ACHN (cell line): ENCODE measurements around the gene SPG21.
"Not testable (repeated sequence)": the region's sequence is repeated elsewhere in the genome, so short reads cannot be mapped to it uniquely, and the experiment has no call there.

Experiments
- DNase-seq: peaks from one replicate; pipeline ENCODE4 v3.0.0-alpha.2; 2015
- in situ Hi-C: cut with HindIII; loops from 2 replicates; pipeline ENCODE4 v1.10.0; 2017; ENCODE audit warnings: low sequenced_read_pairs, low pct_ligation_motif_present, low pct_unique_long_range_greater_than_20kb

SPG21 gene, protein sequence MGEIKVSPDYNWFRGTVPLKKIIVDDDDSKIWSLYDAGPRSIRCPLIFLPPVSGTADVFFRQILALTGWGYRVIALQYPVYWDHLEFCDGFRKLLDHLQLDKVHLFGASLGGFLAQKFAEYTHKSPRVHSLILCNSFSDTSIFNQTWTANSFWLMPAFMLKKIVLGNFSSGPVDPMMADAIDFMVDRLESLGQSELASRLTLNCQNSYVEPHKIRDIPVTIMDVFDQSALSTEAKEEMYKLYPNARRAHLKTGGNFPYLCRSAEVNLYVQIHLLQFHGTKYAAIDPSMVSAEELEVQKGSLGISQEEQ

DNA sequence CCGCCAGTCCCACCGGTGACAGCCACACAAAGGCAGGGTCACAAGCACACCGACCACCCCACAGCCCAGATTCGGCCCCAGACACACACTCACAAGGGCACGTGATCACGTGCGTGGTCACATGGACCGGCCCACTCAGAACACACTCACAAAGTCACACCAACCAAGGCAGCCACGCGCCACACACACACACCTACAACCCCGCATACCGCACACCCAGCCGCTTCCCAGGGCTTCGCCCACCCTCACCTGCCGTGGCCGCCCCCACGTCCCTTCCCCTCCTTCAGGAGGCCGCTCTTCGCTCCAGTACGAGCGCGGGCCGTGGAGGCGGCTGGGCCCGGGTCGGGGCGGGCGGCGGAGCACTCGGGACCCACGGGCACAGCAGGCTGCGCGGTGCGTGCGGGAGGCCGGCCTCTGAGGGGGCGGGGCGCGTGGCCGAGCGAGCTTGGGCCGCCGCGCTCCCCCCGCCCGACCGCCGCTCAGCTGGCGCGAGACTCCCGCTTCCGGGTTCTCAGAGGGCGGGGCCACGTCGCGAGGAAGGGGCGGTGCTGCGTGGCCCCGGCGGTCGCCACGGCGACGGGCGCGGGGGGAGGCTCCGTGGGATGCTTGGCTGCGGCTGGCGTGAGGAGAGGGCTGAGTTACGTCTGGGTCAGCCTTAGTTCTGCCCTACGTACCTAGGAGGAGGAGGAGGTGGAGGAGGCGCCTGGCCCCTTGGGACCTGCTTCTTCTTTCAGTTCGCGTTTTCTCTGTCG lies at the start of gene SPG21:
Gene SPG21, minus strand, starts transcription at position 499 of the 752 bp plus-strand sequence. CDS start 6,345 bp downstream, outside the sequence.
- DNase-seq: peak; percentile 91
- in situ Hi-C loops: no loop called here

DNA sequence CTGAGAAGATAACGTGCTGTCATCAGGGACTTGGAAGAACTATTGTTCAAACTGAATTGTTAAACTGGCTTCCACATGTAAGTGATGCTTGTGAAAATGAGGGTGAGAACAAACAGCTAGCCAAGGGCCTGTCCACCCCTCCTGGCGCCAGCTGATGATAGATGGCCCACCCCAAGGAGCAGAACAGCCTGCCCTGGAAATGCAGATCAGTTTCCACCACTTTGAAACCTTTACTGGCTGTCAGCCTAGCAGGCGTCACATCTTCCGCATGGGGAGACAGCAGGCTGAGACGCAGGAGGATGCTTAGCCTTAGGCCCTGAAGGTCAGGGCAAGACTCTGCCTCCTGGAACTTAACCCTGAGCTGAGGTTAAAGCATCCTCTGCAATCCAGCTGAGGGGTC lies 49.1 kb upstream of the SPG21 start:
- in situ Hi-C loops: no loop called here
- no peak for DNase-seq

DNA sequence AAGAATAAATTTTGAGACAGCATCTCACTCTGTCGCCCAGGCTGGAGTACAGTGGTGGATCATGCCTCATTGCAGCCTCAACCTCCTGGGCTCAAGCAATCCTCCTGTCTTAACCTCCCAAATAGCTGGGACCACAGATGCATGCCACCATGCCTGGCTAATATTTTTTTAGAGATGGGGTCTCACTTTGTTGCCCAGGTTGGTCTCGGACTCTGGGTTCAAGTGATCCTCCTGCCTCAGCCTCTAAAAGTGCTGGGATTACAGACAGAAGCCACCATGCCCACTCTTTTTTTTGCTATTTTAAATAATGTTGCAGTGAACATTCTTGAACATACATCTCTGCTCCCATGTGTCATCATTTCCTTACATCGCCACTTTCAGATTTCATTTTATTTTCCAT lies 48.7 kb upstream of the SPG21 start:
- in situ Hi-C loops: no loop called here
- DNase-seq: no peak

DNA sequence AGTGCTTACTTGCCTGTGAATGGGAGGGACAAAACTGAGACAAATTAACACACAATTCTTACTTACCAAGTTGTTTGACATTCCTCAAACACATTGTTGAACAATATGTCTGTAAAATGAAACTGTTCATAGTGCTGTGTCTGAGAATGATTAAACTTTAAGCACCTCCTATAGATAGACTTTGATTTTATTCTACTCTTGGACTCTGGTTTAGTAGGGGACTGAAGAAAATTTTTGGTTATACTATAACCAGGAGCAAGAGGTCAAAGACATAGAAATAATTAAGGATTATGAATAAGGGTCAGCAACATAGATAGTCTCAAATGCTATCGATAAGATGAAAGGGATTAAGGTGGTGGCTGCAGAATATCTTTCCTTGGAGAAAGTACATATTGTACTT lies 47.6 kb upstream of the SPG21 start:
- in situ Hi-C loops: no loop called here
- no peak for DNase-seq

DNA sequence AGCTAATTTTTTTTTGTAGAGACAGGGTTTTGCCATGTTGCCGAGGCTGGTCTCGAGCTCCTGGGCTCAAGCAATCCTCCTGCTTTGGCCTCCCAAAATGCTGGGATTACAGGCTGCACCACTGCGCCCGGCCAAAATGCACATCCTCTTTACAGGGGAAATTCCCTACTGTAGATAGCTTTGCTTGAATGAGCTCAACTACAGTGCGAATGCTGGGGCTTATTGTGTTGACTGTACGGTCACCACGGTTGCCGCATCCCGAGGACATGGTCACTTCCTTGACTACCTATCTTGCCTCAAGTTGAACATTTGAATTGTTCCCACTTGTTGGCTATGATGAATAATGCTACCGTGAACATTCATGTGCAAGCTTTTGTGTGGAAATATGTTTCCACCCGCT lies 45.0 kb upstream of the SPG21 start:
- DNase-seq: no peak
- in situ Hi-C loops: no loop called here

DNA sequence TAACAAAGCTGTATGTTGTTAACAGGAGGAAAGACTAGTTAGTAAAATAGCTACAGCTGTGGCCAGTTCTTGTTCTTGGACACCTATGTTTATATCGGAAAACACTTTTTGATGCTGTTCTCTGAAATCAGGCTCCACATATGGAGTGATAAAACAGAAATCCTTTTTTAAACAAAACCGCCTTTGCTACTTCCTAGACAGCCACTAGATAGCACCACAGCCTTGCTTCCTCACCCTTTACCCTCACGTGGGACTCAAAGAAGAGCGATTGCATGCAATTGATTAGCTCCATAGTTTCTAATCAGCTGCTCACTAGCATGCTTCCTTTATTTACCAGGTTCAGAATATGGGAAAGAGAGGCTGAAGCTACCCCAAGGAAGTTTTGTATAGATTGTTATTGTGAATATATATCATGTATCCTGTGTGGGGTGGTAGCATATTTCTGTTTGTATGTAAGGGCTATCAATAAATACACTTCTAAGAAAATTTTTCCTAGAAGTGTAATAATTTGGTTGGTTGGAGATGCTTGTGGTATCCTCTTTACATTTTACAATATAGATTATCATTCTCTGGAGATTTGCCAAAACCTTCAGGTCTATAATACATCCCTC lies 44.0 kb upstream of the SPG21 start:
- in situ Hi-C loops: no loop called here
- peak; percentile 58 for DNase-seq

DNA sequence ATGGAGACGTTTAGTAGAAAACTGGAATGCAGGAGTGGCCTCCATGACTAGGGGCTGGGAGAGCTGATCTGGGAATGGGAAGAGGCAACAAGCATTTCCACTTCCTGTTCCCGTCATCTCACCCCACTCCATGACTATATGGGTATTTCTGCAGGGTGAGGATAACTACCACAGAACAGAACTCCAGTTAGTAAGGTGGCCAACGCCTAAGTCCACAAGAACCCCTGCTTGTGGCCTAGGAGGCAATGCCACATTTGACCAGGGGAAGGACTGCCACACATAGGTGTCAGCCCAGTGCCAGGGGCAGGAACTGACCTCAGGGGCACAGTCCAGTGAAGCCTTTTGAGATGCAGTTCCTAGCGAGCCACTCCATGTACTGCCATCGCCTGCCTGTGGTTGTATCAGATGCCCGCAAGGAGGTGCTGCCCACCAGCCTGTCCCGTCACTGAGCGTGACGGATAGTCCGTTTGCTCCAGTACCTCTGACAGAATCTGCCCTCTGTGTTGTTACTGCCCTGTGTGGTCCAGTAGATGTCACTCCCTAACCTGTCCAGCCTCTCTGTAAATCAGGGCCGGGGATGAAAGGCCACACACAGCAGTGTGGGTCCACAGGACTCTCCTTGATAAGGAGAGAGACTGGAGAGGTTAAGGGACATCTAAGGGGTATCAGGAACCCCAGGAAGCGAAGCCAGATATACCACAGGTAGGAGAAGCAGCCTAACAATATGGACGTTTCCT lies 43.3 kb upstream of the SPG21 start:
- in situ Hi-C loops: no loop called here
- peak; percentile 86 for DNase-seq

DNA sequence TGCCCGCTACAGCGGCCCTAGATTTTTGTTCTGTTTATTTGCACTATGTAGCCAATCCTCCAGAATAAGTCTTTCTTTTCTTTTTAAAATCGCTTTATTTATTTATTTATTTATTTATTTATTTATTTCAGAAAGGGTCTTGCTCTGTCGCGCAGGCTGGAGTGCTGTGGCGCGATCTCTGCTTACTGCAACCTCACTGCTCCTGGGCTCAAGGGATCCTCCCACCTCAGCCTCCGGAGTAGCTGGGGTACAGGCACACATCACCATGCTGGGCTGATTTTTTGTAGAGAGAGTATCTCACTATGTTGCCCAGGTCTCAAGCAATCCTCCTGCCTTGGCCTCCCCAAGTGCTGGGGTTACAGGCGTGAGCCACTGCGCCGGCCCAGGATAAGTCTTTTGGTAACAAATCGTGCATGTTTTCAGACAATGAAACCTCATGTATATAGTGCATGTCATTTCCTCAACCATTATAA lies 40.1 kb upstream of the SPG21 start:
- DNase-seq: no peak
- in situ Hi-C loops: no loop called here

DNA sequence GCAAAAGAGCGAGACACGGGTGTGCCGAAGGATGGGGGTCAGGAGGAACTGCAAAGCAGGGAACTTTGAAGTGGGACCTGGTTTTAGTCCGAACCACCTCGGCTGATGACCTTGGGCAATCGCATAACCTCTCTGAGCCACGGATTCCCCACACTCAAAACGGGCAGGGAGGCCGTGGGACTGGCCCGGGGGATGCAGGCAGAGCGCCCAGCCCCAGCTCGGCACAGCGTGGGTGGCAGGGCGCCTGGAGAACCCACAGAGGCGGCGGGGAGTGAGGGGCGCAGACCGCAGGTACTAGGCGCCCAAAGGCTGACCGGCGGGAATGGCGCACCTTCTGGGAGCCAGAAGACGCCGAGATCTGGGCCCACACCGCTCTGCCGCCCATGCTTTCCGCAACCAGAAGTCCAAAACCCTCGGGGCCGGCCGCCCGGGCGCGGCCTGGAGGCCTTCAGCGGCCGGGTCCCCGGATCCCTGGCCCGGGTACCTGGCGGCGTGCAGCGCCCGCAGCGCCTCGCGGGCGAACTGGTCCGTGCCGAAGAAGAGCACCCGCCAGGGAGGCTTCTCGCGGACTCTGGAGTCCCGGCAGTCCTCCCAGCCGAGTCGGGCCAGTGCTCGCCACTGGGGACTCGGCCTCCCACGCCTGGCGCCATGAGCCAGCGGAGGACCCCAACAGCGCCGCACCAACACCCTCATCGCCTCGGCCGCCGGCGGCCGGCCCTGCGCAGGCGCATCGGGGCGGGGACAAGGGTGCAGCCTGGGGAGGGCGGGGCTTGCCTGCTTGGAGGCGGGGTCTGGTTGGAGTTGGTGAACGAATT lies 39.4 kb upstream of the SPG21 start, which contains the start of gene MTFMT:
Gene MTFMT, minus strand, starts transcription at position 719 of the 815 bp plus-strand sequence. Its CDS starts 26 bp downstream, at position 693.
- in situ Hi-C loops: no loop called here
- DNase-seq: peak; percentile 77

DNA sequence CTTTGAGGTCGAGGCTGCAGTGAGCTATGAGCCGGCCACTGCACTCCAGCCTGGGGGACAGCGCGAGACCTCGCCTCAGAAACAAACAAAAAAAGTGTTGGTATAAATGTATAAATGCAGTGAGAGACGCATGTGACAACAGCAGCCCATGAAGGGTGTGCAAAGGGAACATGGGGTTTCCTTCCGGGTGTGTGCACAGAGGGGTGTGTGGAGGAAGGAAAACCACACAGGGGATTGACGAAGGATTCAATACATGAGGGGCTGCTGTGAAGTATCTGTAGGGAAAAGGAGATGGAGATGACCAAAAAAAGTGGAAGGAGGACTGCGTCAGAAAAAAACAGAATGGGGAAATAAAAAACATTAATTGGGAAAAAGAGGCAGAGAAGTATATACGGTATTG lies 38.6 kb upstream of the SPG21 start:
- no peak for DNase-seq
- in situ Hi-C loops: no loop called here

DNA sequence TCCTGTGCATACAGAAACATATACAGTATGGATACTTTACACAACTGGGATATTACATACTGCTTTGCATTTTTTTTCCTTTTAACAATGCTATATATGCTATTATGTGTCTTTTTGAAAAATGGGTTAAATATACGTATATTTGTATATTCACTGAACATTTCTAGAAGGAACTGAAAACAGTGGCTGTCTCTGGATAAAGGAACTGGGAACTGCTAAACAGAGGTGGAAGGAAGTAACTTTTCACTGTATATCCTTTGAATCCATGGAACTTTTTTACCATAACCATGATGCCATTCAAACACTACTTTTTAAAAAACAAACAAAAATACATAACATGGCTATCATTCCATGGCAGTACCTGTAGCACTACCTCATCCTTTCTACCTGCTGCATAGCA lies 37.9 kb upstream of the SPG21 start:
- DNase-seq: no peak
- in situ Hi-C loops: no loop called here

DNA sequence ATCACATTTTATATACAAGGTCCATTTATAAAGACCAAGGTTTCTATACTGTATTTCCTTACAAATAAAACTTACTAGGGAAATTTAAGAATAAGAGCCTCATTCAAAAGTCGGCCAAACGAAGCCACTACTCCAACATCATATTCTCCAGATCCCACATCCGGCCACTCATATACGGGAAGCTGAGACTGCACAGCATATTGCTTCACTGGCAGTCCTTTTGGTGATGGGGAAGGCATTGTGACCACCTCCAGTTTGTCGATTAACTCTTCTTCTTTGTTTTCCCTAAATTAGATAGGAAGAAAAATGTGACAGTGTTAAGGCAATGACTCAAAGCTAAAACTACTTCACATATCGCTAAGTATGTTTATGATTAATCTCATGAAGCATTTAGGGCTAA lies 37.0 kb upstream of the SPG21 start:
- in situ Hi-C loops: no loop called here
- DNase-seq: peak; percentile 35

DNA sequence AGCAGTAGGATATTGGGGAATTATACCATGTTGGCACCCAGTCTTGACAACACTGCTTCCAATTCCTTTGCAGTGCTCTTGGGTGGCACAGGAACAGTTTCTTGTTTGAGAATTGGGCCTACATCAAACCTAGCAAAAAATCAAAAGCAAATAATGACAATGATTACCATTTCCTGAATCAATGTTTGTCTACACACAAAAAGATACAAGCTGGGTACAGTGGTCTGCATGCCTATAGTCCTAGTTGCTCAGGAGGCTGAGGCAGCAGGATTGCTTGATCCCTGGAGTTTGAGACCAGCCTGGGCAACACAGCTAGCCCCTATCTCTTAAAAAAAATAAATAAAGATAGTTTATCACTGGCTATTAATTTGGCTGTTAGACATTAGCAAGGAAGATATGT lies 31.8 kb upstream of the SPG21 start:
- in situ Hi-C loops: no loop called here
- no peak for DNase-seq

DNA sequence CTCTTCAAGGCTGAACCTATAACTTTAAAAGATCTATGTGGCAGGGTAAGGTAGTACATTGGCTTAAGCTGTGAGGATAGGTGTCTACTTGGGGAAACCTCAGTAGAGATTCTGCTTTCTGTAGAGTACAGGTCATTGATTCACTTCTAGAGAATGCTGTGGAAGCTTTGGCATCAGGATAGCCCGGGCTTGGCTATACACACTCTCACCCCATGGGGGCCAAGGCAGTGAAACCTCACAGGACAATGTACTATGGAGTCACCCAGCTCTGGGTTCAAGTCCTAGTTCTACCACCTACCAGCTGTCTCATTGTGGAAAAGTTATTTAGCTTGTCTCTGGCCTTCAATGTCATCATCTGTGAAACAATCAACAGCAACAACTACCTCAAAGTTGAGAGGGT lies 30.7 kb upstream of the SPG21 start:
- DNase-seq: no peak
- in situ Hi-C loops: no loop called here

DNA sequence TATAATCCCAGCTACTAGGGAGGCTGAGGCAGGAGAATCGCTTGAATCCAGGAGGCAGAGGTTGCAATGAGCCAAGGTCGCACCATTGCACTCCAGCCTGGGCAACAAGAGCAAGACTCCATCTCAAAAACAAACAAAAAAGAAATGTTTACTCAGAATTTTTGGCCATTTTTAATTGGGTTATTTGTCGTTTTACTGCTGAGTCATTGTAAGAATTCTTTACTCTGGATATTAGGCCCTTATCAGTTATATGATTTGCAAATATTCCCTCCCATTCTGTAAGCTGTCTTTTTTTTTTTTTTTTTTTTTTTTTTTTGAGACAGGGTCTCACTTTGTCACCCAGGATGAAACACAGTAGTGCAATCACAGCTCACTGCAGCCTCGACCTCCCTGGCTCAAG lies 21.5 kb upstream of the SPG21 start:
- DNase-seq, in situ Hi-C loops: not testable (repeated sequence)

DNA sequence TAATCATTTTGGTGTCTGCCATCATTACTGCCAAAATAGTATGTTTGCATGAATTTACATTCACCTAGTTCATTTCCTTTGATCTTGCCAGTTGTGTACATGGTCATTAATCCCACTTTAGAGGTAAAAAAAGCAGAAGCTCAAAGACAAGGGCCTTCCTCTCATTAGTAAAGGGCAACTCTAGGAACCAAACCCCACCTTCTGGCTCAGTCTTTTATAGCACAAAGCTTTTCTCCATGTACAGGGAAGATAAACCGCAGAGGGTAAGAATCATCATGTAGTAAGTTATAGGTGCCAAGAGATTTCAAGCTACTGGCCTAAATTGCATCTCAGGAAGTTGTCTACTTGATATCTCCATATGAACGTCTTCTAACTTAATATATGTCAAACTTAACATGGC lies 19.3 kb upstream of the SPG21 start:
- DNase-seq: no peak
- in situ Hi-C loops: no loop called here

DNA sequence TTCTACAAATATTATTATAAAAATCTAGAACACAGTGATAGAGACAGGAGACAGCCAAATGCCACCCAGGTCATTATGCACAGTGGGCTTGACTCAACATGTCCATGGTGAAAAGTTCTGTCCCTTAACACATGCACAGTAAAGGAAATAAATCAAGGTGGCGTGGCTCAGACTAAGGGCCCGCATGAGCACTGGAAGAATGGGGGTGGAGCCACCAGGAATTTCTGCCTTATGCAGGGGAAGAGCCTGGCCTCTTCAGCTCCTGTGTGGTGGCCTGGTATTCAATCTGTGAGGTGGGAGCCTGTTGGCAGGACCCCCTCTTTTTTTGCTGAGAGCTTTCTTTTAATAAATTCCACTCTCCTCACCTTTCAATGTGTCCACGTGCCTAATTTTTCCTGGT lies 17.2 kb upstream of the SPG21 start:
- in situ Hi-C loops: no loop called here
- no peak for DNase-seq

DNA sequence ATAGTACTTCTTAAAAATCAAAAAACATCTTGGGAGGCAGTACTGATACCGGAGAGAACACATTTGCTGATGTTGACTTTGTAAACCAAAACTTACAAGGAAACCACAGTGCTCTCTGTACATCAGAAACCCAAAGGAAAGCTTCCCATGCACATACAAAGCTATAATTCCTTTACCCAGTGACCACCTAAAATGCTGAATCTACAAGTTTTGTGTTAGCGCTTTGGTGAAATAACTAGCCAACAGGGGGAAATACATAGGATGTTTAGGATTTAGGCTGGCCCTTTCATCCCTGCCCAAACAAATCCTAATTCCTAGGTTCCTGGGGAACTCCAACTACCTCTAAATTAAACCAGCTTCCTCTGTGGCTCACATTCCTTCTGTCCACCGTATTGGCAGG lies 15.3 kb upstream of the SPG21 start:
- in situ Hi-C loops: no loop called here

More for the DNA sequence above, 15.3 kb upstream of the SPG21 start:
- no peak for DNase-seq
